ENCODE results near the gene RGCC. TPM values are rescaled to one million over a fixed set of nuclear protein-coding genes. Genes with fewer than 3 reads are reported as not detected.

Gene RGCC
- total RNA-seq, 1 experiment from 2014 or later: not detected

DNA sequence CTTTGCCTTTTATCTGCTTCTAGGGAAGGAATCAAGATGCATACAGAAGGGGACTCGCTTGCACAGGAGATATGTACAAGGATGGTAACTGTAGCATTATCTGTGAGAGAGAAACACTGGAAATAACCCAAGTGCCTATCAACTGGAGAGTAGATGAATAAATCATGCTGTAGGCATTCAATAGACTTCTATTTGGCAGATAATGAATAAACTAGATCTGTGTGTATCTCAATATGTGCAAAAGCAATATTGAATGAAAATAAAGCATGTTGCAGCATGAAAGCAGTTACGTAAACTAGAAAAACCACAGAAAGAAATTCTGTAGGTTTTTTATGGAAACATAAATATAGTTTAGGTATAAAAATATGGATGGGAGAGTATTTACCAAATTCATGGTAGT lies 38.6 kb upstream of the RGCC start:
- peaks cover 10 to 12% of the 10 kb centered on the region in 2 experiments for H3K4me1 Mint-ChIP-seq
- Histone ChIP-seq H2BK120ac (ENCODE audit: low read depth, low read length, poor library complexity, severe bottlenecking) (no peak overlapping the region), H3K23ac (ENCODE audit: insufficient read length, low read depth, low read length) (no peak overlapping the region), H4K8ac (replicated peaks; ENCODE audit: insufficient read length, low read depth, low read length) (no peak overlapping the region), H2BK12ac (ENCODE audit: insufficient read length, low read depth, low read length) (no peak overlapping the region), H4K20me1 (ENCODE audit: control insufficient read depth, insufficient read depth, insufficient read length) (no peaks in the 10 kb centered on the region), H4K5ac (ENCODE audit: insufficient read length, low read depth, low read length) (no peak overlapping the region), H3K79me2 (ENCODE audit: insufficient read depth, low read length) (no peaks in the 10 kb centered on the region), H2AK5ac (ENCODE audit: insufficient read length, low read length) (no peak overlapping the region), H4K91ac (ENCODE audit: insufficient read length, low read depth, low read length) (no peak overlapping the region), H3K14ac (ENCODE audit: insufficient read depth, low read length) (no peak overlapping the region), H3K18ac (ENCODE audit: insufficient read length, low read depth, low read length) (no peak overlapping the region), H3K4ac (ENCODE audit: low read depth, low read length) (no peak overlapping the region), H2BK5ac (ENCODE audit: insufficient read length, low read length) (no peak overlapping the region), H2AFZ (ENCODE audit: low read length) (no peak overlapping the region), H3K79me1 (ENCODE audit: insufficient read depth, low read depth, low read length, poor library complexity, severe bottlenecking) (no peaks in the 10 kb centered on the region), H2BK20ac (ENCODE audit: low read depth, low read length, poor library complexity, severe bottlenecking) (no peak overlapping the region), H3K27me3 (ENCODE audit: insufficient read depth, low read length) (no peaks in the 10 kb centered on the region), H2BK15ac (ENCODE audit: low read depth, low read length) (no peak overlapping the region), H3K9me3 (ENCODE audit: control insufficient read depth, low read depth, low read length) (no peaks in the 10 kb centered on the region), H3T11ph (ENCODE audit: low read length) (no peak overlapping the region), H3K4me1 (ENCODE audit: insufficient read depth, low read length) (no peaks in the 10 kb centered on the region), H3K56ac (ENCODE audit: insufficient read length, low read depth, low read length) (no peak overlapping the region), H3K9ac (ENCODE audit: extremely low read depth, insufficient read length, low read length) (no peak overlapping the region), H3K23me2 (ENCODE audit: insufficient read length, low read depth, low read length, poor library complexity, severe bottlenecking) (no peaks in the 10 kb centered on the region), H3K27ac (ENCODE audit: insufficient read length, low read depth, low read length) (no peak overlapping the region), H3K4me2 (ENCODE audit: insufficient read depth, insufficient read length, low read length) (no peak overlapping the region)
- WGBS (ENCODE audit: extremely low coverage, insufficient read length, low lambda C conversion rate): no CpG with 5 or more reads among the region's 2 CpGs
- H3K27ac Mint-ChIP-seq: no peak overlapping the region
- H3K36me3 Mint-ChIP-seq (ENCODE audit: insufficient read depth in 1 of 3, low read depth in 3 of 3): no peaks in the 10 kb centered on the region
- no peaks in the 10 kb centered on the region for H3K9me3 Mint-ChIP-seq
- H3K4me3 Mint-ChIP-seq: no peak overlapping the region
- H3K27me3 Mint-ChIP-seq (ENCODE audit: low read depth): no peaks in the 10 kb centered on the region
- TF ChIP-seq, protein P1, sequence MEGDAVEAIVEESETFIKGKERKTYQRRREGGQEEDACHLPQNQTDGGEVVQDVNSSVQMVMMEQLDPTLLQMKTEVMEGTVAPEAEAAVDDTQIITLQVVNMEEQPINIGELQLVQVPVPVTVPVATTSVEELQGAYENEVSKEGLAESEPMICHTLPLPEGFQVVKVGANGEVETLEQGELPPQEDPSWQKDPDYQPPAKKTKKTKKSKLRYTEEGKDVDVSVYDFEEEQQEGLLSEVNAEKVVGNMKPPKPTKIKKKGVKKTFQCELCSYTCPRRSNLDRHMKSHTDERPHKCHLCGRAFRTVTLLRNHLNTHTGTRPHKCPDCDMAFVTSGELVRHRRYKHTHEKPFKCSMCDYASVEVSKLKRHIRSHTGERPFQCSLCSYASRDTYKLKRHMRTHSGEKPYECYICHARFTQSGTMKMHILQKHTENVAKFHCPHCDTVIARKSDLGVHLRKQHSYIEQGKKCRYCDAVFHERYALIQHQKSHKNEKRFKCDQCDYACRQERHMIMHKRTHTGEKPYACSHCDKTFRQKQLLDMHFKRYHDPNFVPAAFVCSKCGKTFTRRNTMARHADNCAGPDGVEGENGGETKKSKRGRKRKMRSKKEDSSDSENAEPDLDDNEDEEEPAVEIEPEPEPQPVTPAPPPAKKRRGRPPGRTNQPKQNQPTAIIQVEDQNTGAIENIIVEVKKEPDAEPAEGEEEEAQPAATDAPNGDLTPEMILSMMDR (conservative IDR thresholded peaks at IDR 0.05): no peak
- DNase-seq: no peak

All from H9 (cell line).